Suprapubic skin (tissue), 4 donors: ENCODE measurements around the gene LGMN.

Experiments
- CTCF ChIP-seq, 2 donors: fragments of 200-600 bp in 1 of 2; fragments of 450-650 bp in 1 of 2; sonication (generic) in 1 of 2; IDR thresholded peaks; one replicate each; pipeline ENCODE4 v1.5.1; 2016 to 2019; ENCODE audit warnings: antibody characterized with exemption in 2 of 2, mild to moderate bottlenecking in 1 of 2, moderate library complexity in 1 of 2
- POLR2A ChIP-seq, 2 donors: fragments of 450-650 bp; IDR thresholded peaks; one replicate each; pipeline ENCODE4 v1.6.1; 2017; ENCODE audit warnings: antibody characterized with exemption in 2 of 2, mild to moderate bottlenecking in 2 of 2, moderate library complexity in 2 of 2
- POLR2AphosphoS5 ChIP-seq, 3 donors: sonication (generic); formaldehyde crosslinking; IDR thresholded peaks; one replicate each; pipeline ENCODE4 v1.6.1; 2017; ENCODE audit warnings: antibody characterized with exemption in 3 of 3

GRCh38 chr14:92657457-92658142 lies 90.8 kb downstream of the LGMN start:
- peak in 1 of 3 donors; percentile 38 for TF ChIP-seq POLR2AphosphoS5 (IDR thresholded peaks at IDR 0.05)
- TF ChIP-seq POLR2A (IDR thresholded peaks at IDR 0.05) = no peak
- TF ChIP-seq CTCF (IDR thresholded peaks at IDR 0.05) = no peak
